ENCODE measurements around the gene COL17A1.

The COL17A1 gene

GRCh38 chr10:104049504-104050250, 36.0 kb downstream of the COL17A1 start:
- peak; percentile 10 for DNase-seq

GRCh38 chr10:104046651-104047050, 39.0 kb downstream of the COL17A1 start:
- DNase-seq = no peak

GRCh38 chr10:104045151-104046089, 40.3 kb downstream of the COL17A1 start:
- peak; percentile 10 for DNase-seq

GRCh38 chr10:104043854-104044253, 41.8 kb downstream of the COL17A1 start:
- DNase-seq = no peak

- DNase-seq = no peak
These were observed 42.4 kb downstream of the COL17A1 start for GRCh38 chr10:104043185-104043830.

- no peak for DNase-seq
These were observed 43.7 kb downstream of the COL17A1 start for GRCh38 chr10:104041891-104042535.

- no peak for DNase-seq
These were observed 44.6 kb downstream of the COL17A1 start for GRCh38 chr10:104040862-104041789.

GRCh38 chr10:104040382-104040781, 45.3 kb downstream of the COL17A1 start:
- DNase-seq = no peak

GRCh38 chr10:104038958-104039752, 46.5 kb downstream of the COL17A1 start:
- no peak for DNase-seq

GRCh38 chr10:104038537-104038936, 47.1 kb downstream of the COL17A1 start:
- DNase-seq = no peak

- no peak for DNase-seq
These were observed 48.3 kb downstream of the COL17A1 start for GRCh38 chr10:104037261-104037951.

GRCh38 chr10:104036518-104037260, 49.0 kb downstream of the COL17A1 start:
- DNase-seq = no peak

GRCh38 chr10:104036069-104036384, 49.7 kb downstream of the COL17A1 start:
- no peak for DNase-seq

GRCh38 chr10:104035194-104036068, 50.2 kb downstream of the COL17A1 start:
- DNase-seq = no peak

GRCh38 chr10:104034401-104035193, 51.1 kb downstream of the COL17A1 start:
- no peak for DNase-seq

GRCh38 chr10:104033966-104034365, 51.7 kb downstream of the COL17A1 start:
- no peak for DNase-seq

GRCh38 chr10:104033401-104033930, 52.2 kb downstream of the COL17A1 start:
- no peak for DNase-seq

Data from activated CD4-positive, alpha-beta T cell treated with anti-CD3 and anti-CD28 coated beads, Interleukin-2, Interleukin-6, amounts not matched to agents 100 ng/mL and 50 ng/mL, durations not matched to agents 16 hours and 8 hours (primary cell).